ENCODE data around the gene NDUFAF4. TPM values are rescaled to one million over a fixed set of nuclear protein-coding genes. Genes with fewer than 3 reads are reported as not detected.
A peak's percentile ranks its signal among the peaks of the same experiment; 100 is the strongest.

NDUFAF4 gene
- total RNA-seq, 4 donors from 2014 or later, result 9.6 to 40.6 (median 32.1) TPM

GRCh38 chr6:96934087-96934486 is 36.4 kb upstream of the NDUFAF4 start:
- no peak for TF ChIP-seq CTCF (IDR thresholded peaks at IDR 0.05)
- no peak for ATAC-seq (ENCODE audit: low FRiP score)
- no peak for DNase-seq (ENCODE audit: low spot score)

- DNase-seq (ENCODE audit: low spot score), result no peak
- no peak for ATAC-seq (ENCODE audit: low FRiP score)
- no peak for TF ChIP-seq CTCF (IDR thresholded peaks at IDR 0.05)
Measured at GRCh38 chr6:96931198-96931597, 33.5 kb upstream of the NDUFAF4 start.

GRCh38 chr6:96929741-96930140 is 32.0 kb upstream of the NDUFAF4 start:
- TF ChIP-seq CTCF (IDR thresholded peaks at IDR 0.05), result no peak
- no peak for ATAC-seq (ENCODE audit: low FRiP score)
- DNase-seq (ENCODE audit: low spot score), result no peak

GRCh38 chr6:96927660-96928059 is 30.0 kb upstream of the NDUFAF4 start:
- DNase-seq (ENCODE audit: low spot score), result no peak
- TF ChIP-seq CTCF (IDR thresholded peaks at IDR 0.05), result no peak
- ATAC-seq (ENCODE audit: low FRiP score), result no peak

- DNase-seq (ENCODE audit: low spot score), result no peak
- no peak for TF ChIP-seq CTCF (IDR thresholded peaks at IDR 0.05)
- no peak for ATAC-seq (ENCODE audit: low FRiP score)
Measured at GRCh38 chr6:96926425-96926824, 28.7 kb upstream of the NDUFAF4 start.

- DNase-seq (ENCODE audit: low spot score), result no peak
- ATAC-seq (ENCODE audit: low FRiP score), result no peak
- TF ChIP-seq CTCF (IDR thresholded peaks at IDR 0.05), result no peak
Measured at GRCh38 chr6:96925290-96925687, 27.6 kb upstream of the NDUFAF4 start.

- no peak for TF ChIP-seq CTCF (IDR thresholded peaks at IDR 0.05)
- peak; percentile 46 for ATAC-seq (ENCODE audit: low FRiP score)
- DNase-seq (ENCODE audit: low spot score), result no peak
Measured at GRCh38 chr6:96923871-96924493, 26.3 kb upstream of the NDUFAF4 start.

All from omental fat pad (tissue), 4 donors.